Metanephros (tissue), 1 donor: ENCODE data around the gene MLC1. TPM values are rescaled to one million over a fixed set of nuclear protein-coding genes. Genes with fewer than 3 reads are reported as not detected.

Experiments used
- total RNA-seq: library from RNA; depleted of rRNA; stranded (reverse); fragments of >200 nt; gene quantifications from one replicate; pipeline ENCODE4 v1.2.3, GENCODE V29; 2014

Gene MLC1
- 3.0 TPM for total RNA-seq

GRCh38 chr22:50085211-50085972 is at the start of gene MLC1:
TSS of gene MLC1 (minus strand) at chr22:50085426. CDS start at chr22:50084902, 524 bp downstream.

DNA sequence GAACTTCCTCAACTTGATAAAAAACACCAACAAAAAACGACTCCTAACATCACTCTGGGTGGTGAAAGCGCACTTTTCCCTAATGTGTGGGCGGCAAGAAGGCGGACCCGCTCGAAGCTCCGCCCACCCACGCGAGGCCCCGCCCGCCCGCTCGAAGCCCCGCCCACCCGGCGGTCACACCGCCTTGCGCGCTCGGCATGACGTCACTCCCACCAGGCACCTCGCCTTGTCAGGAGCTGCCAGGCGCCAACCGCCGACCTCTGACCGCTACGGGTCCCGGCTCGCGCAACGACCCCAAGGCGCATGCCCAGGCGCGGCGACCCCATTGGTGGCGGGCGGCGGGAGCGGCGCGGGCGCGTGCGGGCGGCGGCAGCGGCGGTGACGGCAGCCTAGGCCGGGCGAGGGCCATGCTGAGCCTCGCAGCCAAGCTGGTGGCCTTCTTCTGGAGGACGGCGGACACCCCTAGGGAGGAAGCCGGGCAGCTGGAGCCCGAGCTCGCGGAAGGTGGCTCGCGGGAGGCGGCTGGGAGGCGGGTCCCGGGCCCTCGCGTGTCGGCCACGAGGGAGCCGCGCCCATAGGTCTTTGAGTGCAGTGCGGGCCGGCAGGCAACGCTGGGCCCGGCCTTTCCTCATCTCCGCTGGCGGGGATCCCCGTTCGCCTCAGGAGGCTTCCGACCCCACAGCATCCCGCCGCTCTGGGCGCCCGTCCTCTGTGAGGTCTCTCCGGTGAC is 4.6 kb upstream of the MLC1 start, which contains the start of gene MOV10L1:
TSS of gene MOV10L1 (plus strand) at position 325 of the 730 bp plus-strand sequence. CDS start at position 408, 83 bp downstream.

GRCh38 chr22:50058061-50058905 is 26.9 kb downstream of the MLC1 start, which contains the start of gene TTLL8:
TSS of gene TTLL8 (minus strand) at chr22:50058298.

GRCh38 chr22:50012211-50013181 is 72.7 kb downstream of the MLC1 start, which contains the start of gene IL17REL:
TSS of gene IL17REL (minus strand) at chr22:50012765. CDS start at chr22:50012646, 119 bp downstream.

Other genes with a start within 250 kb of the MLC1 start
- gene ZBED4, start 231.6 kb downstream of the MLC1 start, total RNA-seq: 12.5 TPM
- gene ALG12, start 167.0 kb downstream of the MLC1 start, total RNA-seq: 28.6 TPM
- 25.7 TPM for gene CRELD2, start 166.8 kb downstream of the MLC1 start, total RNA-seq
- 60.5 TPM for gene PIM3, start 124.7 kb downstream of the MLC1 start, total RNA-seq
- not detected for gene IL17REL, start 72.7 kb downstream of the MLC1 start, total RNA-seq
- not detected for gene TTLL8, start 27.1 kb downstream of the MLC1 start, total RNA-seq
- gene MOV10L1, start 4.6 kb upstream of the MLC1 start, total RNA-seq: 0.99 TPM
- gene PANX2, start 85.3 kb upstream of the MLC1 start, total RNA-seq: 0.82 TPM
- 23.7 TPM for gene TRABD, start 100.5 kb upstream of the MLC1 start, total RNA-seq
- 33.6 TPM for gene SELENOO, start 115.6 kb upstream of the MLC1 start, total RNA-seq
- gene TUBGCP6, start 159.6 kb upstream of the MLC1 start, total RNA-seq: 55.9 TPM
- gene HDAC10, start 165.8 kb upstream of the MLC1 start, total RNA-seq: 36.7 TPM
- gene MAPK12, start 176.3 kb upstream of the MLC1 start, total RNA-seq: 19.1 TPM
- gene MAPK11, start 185.0 kb upstream of the MLC1 start, total RNA-seq: 6.8 TPM
- gene PLXNB2, start 222.2 kb upstream of the MLC1 start, total RNA-seq: 302 TPM
- gene DENND6B, start 241.6 kb upstream of the MLC1 start, total RNA-seq: 10.0 TPM